Dedifferentiated amniotic fluid mesenchymal stem cell (primary cell): Measurements from ENCODE around the gene C4A.
"Not testable (repeated sequence)": the region's sequence is repeated elsewhere in the genome, so short reads cannot be mapped to it uniquely, and the experiment has no call there.

Experiments used
- DNase-seq: peaks from one replicate; pipeline ENCODE4 v3.0.0-alpha.2; 2016; ENCODE audit errors: extremely low spot score

The C4A gene

DNA sequence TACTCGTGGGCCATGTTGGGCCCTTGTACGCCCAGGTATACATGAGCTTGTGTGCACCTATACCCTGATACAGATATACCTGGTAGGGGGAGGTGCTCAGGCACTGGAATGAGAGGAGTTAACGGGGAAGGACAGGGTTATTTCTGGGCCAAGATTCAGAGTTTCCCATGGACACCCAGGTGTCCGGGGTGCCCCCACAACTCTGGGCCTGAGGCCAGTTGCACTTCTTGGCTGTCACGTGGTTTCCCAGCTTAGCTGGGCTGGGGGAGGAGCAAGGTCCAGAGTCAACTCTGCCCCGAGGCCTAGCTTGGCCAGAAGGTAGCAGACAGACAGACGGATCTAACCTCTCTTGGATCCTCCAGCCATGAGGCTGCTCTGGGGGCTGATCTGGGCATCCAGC, at the start of gene C4A:
Gene C4A (plus strand): TSS at position 314 of the 400 bp plus-strand sequence. CDS start 51 bp downstream, at position 365.
- DNase-seq: not testable (repeated sequence)

DNA sequence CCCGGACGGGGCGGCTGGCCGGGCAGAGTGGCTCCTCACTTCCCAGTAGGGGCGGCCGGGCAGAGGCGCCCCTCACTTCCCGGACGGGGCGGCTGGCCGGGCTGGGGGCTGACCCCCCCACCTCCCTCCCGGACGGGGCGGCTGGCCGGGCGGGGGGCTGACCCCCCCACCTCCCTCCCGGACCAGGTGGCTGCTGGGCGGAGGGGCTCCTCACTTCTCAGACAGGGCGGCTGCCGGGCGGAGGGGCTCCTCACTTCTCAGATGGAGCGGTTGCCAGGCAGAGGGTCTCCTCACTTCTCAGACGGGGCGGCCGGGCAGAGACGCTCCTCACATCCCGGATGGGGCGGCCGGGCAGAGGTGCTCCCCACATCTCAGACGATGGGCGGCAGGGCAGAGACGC, 49.7 kb upstream of the C4A start:
- not testable (repeated sequence) for DNase-seq

DNA sequence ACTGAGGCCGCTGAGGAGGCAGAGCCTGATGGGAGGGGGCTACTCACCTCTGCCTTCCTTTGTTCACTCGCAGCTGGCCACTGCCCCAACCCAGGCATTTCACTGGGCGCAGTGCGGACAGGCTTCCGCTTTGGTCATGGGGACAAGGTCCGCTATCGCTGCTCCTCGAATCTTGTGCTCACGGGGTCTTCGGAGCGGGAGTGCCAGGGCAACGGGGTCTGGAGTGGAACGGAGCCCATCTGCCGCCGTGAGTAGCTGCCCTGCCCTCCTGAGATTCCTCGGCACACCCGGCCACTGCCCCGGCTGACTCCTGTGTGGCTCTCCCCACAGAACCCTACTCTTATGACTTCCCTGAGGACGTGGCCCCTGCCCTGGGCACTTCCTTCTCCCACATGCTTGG, 48.3 kb upstream of the C4A start:
- DNase-seq: no peak

DNA sequence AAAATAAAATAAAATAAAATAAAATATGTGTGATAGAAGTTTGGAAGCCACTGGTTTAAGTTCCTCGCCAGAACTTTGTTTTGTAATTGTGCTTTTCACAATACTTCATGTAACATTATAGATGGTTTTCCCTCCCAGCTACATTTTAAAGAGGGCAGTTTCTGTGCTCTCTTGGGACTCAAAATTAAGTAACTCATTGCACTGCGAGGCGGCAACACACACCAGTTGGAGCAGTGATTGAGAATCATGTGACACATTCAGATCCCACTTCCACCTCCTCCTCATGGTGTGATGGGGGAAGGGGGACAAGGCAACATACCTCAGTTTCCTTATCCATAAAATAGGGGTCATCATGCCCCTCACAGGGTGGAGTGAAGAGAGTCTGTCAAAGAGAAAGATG, 46.8 kb upstream of the C4A start:
- DNase-seq: no peak

DNA sequence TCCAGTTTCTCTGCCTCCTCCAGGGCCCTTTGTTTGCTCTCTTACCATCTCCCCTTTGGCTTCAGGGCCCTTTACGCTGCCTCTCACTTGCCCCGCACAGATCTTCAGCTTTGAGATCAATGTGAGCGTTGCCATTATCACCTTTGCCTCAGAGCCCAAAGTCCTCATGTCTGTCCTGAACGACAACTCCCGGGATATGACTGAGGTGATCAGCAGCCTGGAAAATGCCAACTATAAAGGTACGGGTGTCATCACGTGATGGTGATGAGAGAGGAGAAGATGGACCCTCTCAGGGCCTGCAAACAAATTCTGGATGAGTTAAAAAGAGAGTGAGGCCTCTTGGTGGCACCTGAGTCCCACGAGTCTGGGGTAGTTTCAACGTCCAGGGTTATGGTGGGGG, 46.0 kb upstream of the C4A start:
- DNase-seq: no peak

DNA sequence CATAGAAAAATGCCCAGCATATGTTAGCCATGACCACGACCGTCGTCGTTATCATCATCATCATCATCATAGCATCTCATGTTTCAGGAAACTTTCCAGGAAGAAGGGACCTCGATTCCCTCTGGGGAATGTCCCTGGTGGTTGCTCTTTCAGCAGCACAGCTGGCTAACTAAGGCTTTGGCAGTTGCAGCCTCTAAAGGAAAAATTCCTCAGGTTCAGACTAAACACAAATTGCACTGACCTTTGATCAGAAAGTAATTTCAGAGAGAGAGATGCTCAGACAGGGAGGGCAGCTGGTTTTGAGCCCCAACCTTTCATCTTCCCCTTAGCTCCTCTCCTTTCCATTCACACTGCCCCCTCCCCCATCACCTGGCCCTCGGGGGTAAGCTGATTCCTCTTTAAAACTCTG, 41.6 kb upstream of the C4A start:
- DNase-seq: no peak

DNA sequence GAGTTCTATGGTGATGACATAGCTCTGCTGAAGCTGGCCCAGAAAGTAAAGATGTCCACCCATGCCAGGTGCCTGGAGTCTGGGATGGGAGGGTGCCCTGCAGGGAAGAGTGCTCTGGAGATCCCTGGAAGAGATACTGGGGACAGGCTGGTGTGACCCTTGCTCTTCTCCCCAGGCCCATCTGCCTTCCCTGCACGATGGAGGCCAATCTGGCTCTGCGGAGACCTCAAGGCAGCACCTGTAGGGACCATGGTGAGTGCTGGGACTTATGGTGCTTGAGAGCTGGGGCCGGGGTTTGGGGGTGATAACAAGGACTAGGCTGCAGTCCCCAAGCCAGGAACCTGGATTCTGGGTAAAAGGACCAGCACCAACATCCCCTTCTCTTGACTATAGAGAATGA, 38.1 kb upstream of the C4A start:
- DNase-seq: no peak

DNA sequence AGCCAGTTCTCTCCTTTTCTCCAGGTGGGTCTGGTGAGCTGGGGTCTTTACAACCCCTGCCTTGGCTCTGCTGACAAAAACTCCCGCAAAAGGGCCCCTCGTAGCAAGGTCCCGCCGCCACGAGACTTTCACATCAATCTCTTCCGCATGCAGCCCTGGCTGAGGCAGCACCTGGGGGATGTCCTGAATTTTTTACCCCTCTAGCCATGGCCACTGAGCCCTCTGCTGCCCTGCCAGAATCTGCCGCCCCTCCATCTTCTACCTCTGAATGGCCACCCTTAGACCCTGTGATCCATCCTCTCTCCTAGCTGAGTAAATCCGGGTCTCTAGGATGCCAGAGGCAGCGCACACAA, 36.7 kb upstream of the C4A start:
- DNase-seq: no peak

DNA sequence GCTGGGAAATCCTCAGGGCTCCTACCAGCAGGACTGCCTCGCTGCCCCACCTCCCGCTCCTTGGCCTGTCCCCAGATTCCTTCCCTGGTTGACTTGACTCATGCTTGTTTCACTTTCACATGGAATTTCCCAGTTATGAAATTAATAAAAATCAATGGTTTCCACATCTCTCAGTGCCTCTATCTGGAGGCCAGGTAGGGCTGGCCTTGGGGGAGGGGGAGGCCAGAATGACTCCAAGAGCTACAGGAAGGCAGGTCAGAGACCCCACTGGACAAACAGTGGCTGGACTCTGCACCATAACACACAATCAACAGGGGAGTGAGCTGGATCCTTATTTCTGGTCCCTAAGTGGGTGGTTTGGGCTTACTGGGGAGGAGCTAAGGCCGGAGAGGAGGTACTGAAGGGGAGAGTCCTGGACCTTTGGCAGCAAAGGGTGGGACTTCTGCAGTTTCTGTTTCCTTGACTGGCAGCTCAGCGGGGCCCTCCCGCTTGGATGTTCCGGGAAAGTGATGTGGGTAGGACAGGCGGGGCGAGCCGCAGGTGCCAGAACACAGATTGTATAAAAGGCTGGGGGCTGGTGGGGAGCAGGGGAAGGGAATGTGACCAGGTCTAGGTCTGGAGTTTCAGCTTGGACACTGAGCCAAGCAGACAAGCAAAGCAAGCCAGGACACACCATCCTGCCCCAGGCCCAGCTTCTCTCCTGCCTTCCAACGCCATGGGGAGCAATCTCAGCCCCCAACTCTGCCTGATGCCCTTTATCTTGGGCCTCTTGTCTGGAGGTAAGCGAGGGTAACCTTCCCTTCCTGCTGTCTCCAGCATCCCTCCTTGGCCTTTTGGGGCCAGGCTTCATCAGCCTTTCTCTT, 36.1 kb upstream of the C4A start, which contains the start of gene CFB:
Gene CFB (plus strand): TSS at position 589 of the 863 bp plus-strand sequence. CDS start 127 bp downstream, at position 716.
- peak; percentile 81 for DNase-seq

DNA sequence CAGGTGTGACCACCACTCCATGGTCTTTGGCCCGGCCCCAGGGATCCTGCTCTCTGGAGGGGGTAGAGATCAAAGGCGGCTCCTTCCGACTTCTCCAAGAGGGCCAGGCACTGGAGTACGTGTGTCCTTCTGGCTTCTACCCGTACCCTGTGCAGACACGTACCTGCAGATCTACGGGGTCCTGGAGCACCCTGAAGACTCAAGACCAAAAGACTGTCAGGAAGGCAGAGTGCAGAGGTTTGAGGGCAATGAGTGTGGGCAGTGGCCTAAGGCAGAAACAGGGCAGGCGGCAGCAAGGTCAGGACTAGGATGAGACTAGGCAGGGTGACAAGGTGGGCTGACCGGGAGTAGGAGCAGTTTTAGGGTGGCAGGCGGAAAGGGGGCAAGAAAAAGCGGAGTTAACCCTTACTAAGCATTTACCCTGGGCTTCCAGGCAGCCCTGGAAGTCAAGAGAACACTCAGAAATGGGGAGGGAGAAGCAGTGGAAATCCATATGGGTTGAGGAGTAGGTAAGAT, 35.4 kb upstream of the C4A start:
- no peak for DNase-seq

DNA sequence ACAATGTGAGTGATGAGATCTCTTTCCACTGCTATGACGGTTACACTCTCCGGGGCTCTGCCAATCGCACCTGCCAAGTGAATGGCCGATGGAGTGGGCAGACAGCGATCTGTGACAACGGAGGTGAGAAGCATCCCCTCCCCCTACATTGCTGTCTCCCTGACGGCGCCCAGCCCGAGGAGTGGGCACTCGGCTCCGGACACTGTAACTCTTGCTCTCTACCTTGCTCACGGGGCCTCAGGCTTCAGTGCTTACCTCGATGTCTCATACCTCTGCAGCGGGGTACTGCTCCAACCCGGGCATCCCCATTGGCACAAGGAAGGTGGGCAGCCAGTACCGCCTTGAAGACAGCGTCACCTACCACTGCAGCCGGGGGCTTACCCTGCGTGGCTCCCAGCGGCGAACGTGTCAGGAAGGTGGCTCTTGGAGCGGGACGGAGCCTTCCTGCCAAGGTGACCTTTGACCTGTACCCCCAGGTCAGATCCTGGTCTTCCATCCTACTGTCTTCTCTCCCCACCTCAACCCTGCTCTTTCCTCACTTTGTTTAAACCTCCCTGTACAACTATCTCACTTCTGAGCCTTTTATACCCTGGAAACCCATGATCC, 34.7 kb upstream of the C4A start:
- DNase-seq: no peak

DNA sequence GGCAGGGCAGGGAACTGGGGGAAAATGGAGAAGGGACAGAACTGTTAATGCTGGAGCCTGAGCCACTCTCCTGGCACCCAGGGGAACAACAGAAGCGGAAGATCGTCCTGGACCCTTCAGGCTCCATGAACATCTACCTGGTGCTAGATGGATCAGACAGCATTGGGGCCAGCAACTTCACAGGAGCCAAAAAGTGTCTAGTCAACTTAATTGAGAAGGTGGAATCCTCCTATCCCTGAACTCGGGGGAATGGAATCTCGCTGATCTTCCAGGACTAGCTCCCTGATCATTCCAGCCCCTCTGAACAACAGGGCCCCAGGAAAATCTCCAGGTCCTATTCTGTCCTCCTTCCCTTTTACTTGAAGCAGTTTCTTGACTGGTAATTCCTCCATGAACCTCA, 34.0 kb upstream of the C4A start:
- DNase-seq: no peak

DNA sequence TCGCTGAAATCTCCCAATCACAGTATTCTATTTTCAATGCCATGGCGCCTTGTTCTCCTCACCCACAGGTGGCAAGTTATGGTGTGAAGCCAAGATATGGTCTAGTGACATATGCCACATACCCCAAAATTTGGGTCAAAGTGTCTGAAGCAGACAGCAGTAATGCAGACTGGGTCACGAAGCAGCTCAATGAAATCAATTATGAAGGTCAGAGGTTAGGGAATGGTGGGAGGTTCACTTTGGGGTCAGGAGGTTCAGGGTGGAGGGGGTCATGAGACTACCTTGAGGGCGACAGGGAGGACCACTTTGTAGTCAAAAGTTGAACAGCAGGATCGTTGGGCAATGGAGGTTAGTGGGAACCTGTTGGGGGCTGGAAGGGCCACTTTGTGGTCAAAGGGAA, 33.6 kb upstream of the C4A start:
- DNase-seq: no peak

DNA sequence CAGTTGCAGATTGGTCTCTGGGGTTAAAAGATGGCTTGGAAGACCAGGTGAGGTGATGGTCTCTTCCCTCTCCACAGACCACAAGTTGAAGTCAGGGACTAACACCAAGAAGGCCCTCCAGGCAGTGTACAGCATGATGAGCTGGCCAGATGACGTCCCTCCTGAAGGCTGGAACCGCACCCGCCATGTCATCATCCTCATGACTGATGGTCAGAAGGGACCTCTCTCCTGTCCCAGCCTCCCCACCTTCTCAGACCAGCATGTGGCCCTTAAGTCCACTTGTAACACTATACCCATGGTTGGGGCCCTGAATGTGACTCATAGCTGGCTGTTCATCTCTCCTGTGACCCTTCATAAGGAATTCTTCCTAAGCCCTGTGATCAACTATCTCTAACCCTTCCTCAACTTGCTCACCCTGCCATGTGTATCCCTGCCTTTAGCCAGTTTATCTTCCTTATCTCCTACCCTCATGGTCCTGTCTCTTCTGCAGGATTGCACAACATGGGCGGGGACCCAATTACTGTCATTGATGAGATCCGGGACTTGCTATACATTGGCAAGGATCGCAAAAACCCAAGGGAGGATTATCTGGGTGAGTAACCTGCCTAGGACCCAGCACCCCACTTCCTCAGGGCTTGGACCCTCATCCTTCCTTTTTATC, 33.0 kb upstream of the C4A start:
- DNase-seq: no peak

DNA sequence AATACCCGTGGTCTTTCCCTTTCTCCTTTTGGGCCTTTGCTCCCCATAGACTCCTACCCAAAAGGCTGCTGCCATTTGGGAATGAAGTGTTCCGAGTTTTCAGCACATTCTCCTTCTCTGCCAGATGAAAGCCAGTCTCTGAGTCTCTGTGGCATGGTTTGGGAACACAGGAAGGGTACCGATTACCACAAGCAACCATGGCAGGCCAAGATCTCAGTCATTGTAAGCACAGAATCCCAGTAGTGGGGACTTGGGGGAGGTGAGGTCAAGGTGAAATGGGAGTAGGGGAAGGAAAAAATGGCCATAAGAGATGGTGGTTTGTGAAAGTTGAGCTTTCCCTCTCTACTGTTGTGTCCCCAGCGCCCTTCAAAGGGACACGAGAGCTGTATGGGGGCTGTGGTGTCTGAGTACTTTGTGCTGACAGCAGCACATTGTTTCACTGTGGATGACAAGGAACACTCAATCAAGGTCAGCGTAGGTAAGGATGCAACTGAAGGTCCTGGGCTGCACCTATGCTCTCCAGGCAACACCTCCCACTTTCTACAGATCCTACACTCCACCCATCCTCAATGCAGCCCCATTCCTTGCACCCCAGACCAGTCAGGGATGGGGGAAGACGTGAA, 31.8 kb upstream of the C4A start:
- no peak for DNase-seq

DNA sequence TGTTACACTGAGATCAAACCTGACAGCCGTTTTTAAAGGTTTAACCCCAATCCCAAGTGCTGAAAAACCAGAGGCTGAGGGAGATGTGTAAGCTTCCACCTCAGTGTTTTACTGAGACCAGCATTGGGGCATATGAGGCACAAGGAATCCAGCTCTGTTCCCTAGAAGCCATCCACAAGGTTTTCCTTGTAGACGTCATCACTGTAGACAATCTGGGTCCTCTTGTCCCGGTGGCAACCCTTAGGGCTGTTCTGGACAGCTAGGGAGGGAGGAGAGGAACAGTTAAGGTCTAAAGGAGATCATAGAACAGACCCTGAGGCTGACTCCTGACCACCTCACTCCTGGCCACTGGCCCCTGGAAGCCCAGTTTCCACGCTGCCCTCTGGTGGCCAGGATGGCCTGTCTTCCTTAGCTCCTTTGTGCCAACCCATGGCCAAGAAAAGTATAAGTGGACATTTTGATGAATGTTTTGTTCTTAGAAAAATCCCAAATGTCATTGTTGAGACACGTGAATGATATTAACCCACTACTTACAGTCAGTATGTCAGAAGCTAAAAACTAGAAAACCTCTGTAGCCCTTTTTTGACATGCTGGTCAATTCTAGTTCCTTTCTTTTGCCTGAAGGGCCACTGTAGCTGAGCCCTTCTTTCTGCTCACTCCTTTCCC, 29.6 kb upstream of the C4A start:
- peak; percentile 56 for DNase-seq

DNA sequence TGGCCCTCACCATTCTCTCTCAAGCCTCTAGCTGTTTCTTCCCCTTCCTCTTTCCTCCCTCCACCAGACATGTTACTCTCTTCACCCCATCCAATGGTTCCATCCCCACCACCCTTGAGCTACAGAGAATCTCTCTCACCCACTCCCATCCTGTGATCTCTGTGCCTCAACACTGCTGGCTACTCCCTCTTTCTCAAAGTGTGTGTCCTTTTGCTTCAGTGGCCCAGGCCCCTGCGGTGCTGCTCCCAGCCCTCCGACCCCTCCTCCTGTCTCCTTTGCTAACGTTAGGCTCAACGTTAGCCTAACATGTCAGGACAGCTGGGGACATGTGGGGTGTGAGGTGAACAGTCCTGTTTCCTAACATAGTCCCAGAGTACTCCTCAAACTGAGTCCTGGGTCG, 29.0 kb upstream of the C4A start:
- no peak for DNase-seq

DNA sequence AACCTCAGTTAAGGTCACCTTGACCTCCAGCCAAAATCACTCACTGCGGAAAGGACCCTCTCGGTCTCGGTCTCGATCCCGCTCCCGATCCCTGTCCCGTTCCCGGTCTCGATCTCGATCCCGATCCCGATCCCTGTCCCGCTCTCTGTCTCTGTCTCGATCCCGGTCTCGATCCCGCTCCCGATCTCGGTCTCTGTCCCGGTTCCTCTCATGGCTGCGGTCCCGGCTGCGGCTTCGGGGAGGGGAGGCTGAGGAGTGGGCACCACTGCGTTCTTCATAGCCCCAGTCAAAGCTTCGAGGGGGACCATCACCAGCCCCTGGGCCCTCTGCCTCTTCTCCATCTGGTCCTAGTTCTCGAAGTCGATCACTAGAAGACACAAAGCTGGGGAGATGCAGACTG, 27.3 kb upstream of the C4A start:
- no peak for DNase-seq

DNA sequence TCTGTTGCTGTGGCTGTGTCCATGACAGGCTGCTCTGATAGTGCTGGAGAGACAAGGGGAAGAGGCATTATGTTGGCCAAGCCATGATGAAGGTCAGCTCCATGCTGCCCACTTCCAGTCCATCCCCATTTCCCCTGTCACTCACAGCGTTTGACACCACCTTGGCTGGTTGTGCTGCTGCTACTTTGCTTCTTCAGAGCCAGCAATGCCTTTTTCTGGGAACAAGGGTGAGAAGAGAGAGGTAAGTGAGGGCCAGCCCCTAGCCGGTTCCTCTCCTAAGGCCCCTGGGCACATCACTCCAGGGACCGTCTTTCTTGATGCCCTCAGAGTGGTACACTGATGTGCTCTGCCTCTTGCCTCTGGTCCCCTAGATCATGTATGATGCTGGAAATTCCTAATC, 25.1 kb upstream of the C4A start:
- DNase-seq: no peak

DNA sequence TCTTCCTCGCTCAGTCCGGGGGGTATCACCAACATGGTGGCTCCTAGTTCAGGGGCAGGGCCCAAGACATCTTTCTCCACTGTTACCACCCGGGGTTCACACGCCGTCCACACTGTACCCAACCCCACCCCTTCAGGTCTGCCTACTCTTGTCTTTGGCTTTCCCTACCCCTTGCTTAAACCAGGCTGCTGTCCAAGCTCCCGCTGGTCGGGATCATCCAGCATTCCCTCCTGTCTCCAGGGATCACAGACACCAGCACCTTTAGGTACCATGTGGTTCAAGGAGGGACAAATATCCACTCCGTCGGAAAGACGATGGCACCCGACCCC, 23.5 kb upstream of the C4A start:
- DNase-seq: no peak

DNA sequence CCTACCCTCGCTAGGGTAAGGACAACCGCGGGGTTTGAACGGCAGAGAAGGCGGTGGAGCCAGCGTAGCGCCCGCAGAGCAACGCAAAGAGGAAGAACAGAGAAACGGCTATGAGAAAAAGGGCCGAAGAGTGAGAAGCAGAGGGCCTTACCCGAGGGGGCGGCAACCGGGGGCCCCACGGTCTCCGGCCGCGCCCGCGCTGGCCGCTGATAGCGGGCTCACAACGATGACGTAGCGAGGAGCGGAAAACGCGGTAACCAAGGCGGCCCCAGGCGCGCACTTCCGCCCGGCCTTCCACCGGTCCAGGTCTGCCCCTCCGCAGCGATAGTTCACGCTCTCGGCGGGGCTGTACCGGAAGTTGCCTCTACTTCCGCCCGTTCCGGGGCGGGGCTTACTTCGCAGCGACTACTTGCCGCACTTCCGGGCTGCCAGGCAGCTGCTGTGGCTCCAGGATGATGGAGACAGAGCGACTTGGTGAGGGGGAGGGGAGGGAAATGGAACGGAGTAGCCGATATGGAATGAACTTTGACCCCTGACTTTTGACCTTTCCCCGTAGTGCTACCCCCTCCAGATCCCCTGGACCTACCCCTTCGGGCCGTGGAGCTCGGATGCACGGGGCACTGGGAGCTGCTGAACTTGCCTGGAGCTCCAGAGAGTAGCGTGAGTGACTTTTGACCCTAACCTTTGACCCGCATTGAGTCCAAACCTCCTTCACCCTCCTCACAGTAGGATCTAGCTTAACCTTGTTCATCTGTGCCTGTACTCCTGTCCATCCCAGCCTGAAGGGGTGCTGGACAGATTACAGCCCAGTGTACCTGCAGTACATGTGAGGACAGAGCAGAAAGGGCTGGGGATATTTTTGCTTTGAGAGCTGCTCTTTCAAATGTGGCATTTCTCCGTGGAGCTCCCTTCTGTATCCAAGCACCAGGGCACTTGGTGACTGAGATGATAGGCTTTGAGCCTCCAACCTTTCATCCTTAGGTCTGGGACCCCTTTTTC, 22.8 kb upstream of the C4A start, which contains the start of the genes NELFE and SKIC2:
Gene NELFE (minus strand): TSS at position 231 of the 999 bp plus-strand sequence. CDS start 525 bp downstream, outside the sequence.
Gene SKIC2 (plus strand): TSS at position 435 of the 999 bp plus-strand sequence. CDS start 18 bp downstream, at position 453.
- peak; percentile 97 for DNase-seq
